GM20431 (cell line): ENCODE data around the gene RAB40C.

Experiments used
- in situ Hi-C: fragments of 300-500 bp; cut with MseI, MboI; formaldehyde crosslinking; loops from one replicate; pipeline ENCODE4 v1.15.0; 2020; ENCODE audit warnings: low sequenced_read_pairs; ENCODE audit not compliant: unreplicated experiment

Gene RAB40C

GRCh38 chr16:608019-608418 is 18.2 kb downstream of the RAB40C start:
- in situ Hi-C loops = no loop called here

- in situ Hi-C loops = no loop called here
Observed at GRCh38 chr16:609316-609715, 19.4 kb downstream of the RAB40C start.

GRCh38 chr16:609984-610383 is 20.1 kb downstream of the RAB40C start:
- in situ Hi-C loops = no loop called here

GRCh38 chr16:610513-611381 is 20.9 kb downstream of the RAB40C start:
- in situ Hi-C loops = no loop called here

GRCh38 chr16:615122-615521 is 25.3 kb downstream of the RAB40C start:
- in situ Hi-C loops = no loop called here

- in situ Hi-C loops = no loop called here
Observed at GRCh38 chr16:616733-617586, 27.1 kb downstream of the RAB40C start.

GRCh38 chr16:617855-618254 is 28.0 kb downstream of the RAB40C start:
- in situ Hi-C loops = no loop called here

GRCh38 chr16:619476-620100 is 29.7 kb downstream of the RAB40C start:
- in situ Hi-C loops = no loop called here

- in situ Hi-C loops = no loop called here
Observed at GRCh38 chr16:620700-621525, 31.0 kb downstream of the RAB40C start.

GRCh38 chr16:621526-622105 is 31.8 kb downstream of the RAB40C start:
- in situ Hi-C loops = no loop called here

GRCh38 chr16:622920-623280 is 33.0 kb downstream of the RAB40C start:
- in situ Hi-C loops = no loop called here

- in situ Hi-C loops = no loop called here
Observed at GRCh38 chr16:624526-625070, 34.7 kb downstream of the RAB40C start.

GRCh38 chr16:625117-625976 is 35.5 kb downstream of the RAB40C start:
- in situ Hi-C loops = no loop called here

GRCh38 chr16:625977-626765 is 36.3 kb downstream of the RAB40C start:
- in situ Hi-C loops = no loop called here

GRCh38 chr16:626787-627453 is 37.1 kb downstream of the RAB40C start:
- in situ Hi-C loops = no loop called here

GRCh38 chr16:627454-628239 is 37.8 kb downstream of the RAB40C start:
- in situ Hi-C loops = no loop called here
